ENCODE data around the gene ZNF880.
"Not testable (repeated sequence)": the region's sequence is repeated elsewhere in the genome, so short reads cannot be mapped to it uniquely, and the experiment has no call there.

Gene ZNF880
- 7.9 reads per million, percentile 27 among the genes with 10 or more reads in this experiment for total RNA-seq

DNA sequence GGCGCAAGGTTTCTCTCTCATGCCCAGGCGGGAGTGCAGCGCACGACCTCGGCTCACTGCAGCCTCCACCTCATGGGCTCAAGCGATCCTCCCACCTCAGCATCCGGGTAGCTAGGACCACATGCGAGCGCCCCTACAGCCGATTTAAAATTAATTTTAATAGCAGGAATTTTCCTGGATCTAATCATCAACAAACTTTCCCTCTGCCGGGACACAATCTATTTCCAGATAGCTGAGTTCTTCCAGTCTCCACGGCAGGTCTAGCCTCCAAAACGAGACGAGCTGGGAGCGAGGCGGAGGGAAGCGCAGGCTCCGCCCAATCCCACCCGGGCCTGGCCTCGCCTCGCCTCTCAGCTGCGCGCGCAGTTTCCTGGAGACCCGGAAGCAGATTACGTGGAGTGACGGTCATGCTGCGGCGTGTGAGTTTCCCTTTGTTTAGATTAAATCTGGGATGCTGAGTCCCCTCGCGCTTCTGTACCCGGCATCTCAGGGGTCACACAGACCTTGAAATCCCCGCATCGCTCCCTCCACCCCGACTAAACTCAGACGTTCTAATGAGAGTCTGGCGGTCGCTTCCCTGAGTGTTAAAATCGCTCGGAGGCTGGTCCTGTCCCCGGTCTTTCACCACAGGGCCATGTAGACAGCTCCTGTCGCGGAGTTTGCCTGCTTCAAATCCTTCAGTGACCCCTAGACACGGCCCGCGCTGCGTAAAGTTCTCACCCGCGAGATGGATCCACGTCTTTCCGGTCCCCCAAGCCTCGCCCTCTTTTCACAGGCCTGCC is at the start of gene ZNF880:
TSS of gene ZNF880 (plus strand) at position 365 of the 782 bp plus-strand sequence. CDS start at position 408, 43 bp downstream.
- DNase-seq = peak; percentile 82

DNA sequence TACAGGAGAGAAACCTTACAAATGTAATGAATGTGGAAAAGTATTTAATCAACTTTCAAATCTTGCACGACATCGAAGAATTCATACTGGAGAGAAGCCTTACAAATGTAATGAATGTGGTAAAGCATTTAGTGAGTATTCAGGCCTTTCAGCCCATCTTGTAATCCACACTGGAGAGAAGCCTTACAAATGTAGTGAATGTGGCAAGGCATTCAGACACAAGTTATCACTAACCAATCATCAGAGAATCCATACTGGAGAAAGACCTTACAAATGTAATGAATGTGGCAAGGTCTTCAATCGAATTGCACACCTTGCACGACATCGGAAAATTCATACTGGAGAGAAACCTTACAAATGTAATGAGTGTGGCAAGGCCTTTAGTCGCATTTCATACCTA is 47.3 kb upstream of the ZNF880 start:
- DNase-seq = no peak

DNA sequence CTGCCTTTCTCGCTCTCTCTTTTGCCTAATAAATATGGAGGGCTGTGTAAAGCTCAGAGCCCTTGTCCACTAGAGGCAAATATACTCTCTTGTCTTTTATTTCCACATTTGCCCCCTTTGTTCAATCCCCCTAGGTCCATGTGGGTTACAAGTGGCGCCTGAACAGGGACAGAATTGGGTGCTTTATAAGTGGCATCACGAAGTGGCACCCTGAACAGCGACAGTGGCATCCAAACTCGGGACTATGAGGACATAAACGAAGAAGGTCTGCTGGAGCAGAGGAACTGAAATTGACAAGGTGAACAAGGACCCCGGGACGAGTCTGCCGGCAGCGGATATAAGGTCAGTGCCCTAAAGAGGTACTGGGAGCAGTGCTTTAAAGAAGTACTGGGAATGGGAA is 38.0 kb upstream of the ZNF880 start:
- no peak for DNase-seq

DNA sequence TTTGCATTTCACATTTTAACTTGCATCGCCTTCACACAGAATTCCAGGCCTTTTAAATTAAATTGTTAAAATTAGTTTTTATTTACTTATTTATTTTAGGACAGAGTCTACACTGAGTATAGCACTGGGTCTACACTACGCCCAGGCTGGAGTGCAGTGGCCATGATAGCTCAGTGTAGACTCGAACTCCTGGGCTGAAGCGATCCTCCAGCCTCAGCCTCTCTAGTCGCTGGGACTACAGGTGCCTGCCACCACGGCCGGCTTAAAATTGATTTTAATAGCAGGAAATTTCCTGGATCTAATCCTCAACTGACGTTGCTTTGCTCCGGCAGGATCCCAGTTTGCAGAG is 34.0 kb upstream of the ZNF880 start:
- no peak for DNase-seq

DNA sequence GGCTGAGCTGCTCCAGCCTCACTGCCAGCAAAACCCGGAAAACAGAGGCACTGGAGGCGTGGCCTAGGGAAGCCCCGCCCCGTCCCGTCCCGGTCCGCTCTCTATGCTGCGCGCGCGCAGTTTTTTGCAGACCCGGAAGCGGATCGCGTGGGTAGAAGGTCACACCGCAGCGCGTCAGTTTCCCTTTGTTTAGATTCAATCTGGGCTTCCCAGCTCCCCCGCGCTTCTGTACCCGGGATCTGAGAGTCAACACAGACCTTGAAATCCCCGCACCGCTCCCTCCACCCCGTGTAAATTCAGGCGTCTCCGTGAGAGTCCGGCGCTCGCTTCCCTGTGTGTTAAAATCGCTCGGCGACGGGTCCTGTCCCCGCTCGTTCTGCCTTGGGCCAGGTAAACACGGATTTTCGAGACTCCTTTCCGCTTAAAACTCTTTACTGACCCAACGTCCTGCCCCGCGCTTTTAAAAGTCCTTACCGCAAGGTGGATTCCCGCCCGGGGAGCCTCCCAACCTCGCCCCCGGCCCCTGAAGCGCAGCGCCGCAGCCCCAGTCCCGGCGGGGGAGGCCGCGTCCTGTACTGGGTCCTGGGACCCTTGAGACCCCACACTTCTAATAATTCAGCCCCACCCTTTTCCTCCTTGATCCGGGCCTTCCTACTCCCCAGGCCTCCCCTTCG is 33.5 kb upstream of the ZNF880 start, which contains the start of gene ZNF610:
TSS of gene ZNF610 (plus strand) at position 127 of the 674 bp plus-strand sequence. CDS start 12,930 bp downstream, outside the sequence.
- DNase-seq = peak; percentile 68

DNA sequence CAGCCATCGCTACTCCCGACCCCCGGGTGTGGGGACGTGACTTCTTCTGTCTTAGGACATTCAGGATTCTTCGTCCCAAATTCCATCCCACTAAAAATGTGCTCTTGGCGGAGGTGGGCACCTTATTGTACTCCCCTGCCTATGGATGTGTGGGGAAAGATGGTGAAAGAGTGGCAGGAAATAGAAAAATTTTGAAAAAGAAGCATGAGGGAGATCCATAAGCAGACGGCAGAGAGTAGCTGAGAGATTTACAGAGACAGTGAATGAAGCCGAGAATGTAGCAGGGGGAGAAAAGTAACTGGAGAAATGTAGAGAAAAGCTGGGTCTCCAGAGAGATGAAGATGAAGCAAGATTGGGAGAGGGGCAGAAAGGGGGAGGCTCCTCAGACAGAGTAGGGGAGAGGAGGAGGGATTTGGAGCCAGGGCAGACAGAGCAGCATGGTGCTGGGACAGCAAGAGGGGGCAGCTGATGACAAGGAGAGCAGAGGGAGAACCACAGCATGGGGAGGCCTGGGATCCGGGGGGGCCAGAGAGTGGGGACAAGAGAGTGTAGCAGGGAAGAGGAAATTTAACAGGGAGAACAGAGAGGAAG is 32.8 kb upstream of the ZNF880 start:
- DNase-seq = no peak

DNA sequence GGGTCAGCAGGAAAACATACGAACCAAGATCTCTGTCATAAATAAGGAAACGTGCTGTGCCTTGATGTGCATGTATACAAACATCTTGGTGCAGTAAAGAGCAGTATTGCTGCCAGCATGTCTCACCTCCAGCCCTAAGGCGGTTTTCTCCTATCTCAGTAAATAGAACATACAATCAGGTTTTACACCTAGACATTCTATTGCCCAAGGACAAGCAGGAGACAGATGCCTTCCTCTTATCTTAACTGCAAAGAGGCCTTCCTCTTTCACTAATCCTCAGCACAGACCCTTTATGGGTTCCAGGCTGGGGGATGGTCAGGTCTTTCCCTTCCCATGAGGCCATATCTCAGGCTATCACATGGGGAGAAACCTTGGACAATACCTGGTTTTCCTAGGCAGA is 30.7 kb upstream of the ZNF880 start:
- DNase-seq = not testable (repeated sequence)

DNA sequence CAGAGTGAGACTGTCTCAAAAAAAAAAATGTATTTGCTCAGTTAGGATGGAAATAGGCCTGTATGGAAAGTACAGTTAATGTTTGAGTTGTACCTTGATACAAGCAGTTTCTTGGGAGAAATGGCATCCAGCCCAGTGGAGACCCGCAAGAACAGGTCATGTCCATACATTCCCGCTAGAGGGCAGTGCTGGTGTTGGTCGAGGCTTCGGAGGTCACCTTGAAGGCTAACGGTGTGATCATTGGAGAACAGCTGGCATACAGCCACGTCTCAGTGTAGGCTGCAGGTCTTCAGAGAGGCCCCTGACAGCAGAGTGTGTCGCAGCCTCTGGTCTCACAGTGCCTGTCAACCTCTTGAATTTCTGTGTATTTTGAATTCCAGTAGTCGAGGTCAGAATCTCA is 26.2 kb upstream of the ZNF880 start:
- DNase-seq = peak; percentile 34

DNA sequence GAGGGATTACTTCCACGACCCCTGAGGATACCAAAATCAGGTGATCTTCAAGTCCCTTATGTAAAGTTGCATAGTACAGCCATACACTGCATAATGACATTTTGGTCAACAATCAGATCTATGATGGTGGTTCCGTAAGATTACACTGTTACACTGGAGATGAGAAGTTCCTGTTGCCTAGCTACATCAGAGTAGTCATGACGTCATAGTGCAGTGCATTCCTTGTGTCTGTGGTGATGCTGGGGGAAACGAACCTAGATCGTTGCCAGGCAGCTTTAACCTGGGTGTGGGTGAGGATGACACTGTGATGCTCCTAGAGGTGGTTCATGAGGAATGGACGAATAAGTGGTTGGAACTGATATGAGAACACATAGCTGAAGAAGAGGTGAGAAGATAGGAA is 24.6 kb upstream of the ZNF880 start:
- DNase-seq = no peak

DNA sequence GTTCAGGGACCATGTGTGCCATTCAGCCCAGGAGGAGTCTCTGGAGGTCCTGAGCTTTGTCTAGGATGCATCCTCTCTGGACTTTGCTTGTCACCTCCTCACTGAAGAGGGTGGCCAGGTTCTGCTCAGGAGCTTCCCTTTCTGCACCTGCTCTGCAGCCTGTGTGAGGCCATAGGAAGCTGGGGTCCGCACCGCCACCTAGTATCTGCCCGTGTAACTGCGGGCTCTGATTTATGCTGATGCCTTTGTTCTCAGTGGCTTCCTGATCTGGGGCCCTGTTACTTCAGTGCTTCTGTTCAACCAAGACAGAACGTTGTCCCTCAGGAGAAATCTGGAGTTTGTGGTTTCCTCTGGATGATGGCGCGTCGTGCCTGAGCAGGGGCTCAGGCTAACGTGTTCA is 18.2 kb upstream of the ZNF880 start:
- no peak for DNase-seq

DNA sequence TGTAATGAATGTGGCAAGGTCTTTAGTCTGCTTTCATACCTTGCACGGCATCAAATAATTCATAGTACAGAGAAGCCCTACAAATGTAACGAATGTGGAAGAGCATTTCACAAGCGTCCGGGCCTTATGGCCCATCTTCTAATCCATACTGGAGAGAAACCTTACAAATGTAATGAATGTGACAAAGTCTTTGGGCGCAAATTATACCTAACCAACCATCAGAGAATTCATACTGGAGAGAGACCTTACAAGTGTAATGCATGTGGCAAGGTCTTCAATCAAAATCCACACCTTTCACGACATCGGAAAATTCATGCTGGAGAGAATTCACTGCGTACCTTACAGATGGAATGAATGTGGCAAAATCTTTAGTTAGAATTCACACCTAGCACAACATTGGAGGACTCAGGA is 3.3 kb upstream of the ZNF880 start:
- DNase-seq = no peak

DNA sequence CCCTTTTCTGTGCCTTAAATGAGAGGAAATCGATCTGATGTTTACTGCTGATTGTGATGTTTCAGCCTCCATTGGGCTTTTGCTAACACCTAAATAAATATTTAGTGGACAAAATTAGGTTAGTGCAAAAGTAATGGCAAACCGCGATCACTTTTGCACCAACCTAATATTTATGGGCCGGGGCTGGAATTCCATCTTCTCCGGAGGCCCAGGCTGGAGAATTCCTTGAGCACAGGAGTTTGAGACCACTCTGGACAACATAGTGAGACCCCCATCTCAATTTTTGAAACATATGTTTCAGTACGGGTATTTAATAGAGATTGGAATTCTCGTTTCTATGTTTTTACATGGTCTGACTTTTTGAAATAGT is 603 bp downstream of the ZNF880 start:
- no peak for DNase-seq

DNA sequence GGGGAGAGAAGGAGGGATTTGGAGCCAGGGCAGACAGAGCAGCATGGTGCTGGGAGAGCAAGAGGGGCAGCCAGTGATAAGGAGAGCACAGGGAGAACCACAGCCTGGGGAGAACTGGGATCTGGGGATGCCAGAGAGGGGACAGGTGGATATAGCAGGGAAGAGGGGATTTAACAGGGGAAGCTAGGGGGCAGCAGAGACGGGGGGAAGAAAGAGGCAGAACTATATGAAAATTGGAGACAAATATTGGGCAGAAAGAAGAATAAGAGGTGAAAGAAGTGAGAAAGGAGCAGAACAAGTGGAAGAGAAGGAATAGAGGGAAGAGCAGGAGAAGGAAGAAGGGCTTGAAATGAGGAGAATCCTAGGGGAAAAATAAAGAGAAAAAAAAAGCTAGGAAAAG is 21.4 kb downstream of the ZNF880 start:
- no peak for DNase-seq

DNA sequence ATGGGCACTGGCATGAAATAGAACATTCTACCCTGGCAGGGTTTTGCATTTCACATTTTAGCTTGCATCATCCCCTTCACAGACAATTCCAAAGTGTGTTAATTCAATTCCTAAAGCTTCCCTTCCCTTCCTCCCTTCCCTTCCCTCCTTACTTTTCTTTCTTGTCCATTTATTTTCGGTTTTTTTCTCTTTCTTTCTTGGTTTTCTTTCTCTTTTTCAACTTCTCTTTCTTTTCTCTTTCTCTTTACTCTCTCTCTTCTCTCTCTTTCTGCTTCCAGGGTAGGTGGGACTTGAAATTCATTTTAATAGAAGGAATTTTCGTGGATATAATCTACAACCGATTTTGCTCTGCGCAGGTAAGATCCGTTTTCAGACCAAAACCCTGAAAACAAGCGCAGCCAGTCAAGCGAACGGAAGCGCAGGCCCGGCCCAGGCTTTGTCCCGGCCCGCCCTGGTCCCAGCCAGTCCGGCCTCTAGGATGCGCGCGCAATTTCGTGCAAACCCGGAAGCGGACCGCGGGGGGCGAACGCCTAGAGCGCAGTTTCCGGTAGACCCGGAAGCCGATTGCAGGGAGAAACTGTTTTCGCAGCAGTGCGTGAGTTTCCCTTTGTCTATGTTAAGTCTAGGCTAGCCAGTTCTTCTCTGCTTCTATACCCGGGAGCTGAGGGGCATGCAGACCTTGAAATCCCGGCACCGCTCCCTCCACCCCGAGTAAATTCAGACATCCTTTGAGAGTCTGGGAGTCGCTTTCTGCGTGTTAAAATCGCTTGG is 27.8 kb downstream of the ZNF880 start, which contains the start of gene ZNF528:
TSS of gene ZNF528 (plus strand) at position 540 of the 771 bp plus-strand sequence. CDS start 4,165 bp downstream, outside the sequence.
- DNase-seq = peak; percentile 87

DNA sequence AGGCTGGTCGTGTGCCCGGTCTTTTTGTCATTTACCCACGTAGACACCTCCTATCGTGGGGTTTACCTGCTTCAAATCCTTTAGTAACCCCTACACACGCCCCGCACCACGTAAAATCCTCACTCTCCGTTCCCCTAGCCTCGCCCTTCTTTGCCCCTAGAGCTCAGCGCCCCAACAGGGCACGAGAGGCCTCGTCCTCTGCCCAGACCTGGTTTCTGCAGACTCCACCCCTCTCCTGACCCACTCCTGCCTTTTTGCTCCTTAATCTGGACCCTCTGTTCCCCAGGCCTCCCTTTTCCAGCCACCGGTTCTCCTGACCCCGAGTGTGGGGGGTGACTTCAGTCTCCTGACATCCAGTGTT is 28.3 kb downstream of the ZNF880 start:
- no peak for DNase-seq

DNA sequence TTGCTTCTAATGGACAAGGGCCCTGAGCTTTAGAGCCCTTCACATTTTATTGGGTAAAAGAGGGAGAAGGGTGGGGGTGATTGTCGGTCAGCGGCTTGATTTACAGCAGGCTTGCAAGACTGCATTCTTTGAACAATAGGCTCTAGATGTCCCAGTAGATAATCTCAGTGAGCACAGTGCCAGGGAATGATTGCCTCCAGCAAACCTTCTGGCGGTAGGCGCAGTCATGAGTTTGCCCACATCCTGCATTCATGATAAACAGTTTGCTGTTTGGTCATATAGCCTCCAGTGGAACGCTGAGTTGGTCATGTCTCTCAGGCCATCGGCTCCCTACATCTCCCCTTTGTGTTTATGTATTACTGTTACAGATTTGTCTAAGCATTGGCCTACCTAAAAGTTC is 40.6 kb downstream of the ZNF880 start:
- no peak for DNase-seq

DNA sequence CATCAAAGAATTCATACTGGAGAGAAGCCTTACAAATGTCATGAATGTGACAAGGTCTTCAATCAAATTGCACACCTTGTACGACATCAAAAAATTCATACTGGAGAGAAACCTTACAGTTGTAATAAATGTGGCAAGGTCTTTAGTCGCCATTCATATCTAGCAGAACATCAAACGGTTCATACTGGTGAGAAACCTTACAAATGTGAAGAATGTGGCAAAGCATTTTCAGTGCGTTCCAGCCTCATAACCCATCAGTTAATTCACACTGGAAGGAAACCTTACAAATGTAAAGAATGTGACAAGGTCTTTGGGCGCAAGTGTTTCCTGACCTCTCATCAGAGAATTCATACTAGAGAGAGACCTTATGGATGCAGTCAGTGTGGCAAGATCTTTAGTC is 46.0 kb downstream of the ZNF880 start:
- DNase-seq = no peak

DNA sequence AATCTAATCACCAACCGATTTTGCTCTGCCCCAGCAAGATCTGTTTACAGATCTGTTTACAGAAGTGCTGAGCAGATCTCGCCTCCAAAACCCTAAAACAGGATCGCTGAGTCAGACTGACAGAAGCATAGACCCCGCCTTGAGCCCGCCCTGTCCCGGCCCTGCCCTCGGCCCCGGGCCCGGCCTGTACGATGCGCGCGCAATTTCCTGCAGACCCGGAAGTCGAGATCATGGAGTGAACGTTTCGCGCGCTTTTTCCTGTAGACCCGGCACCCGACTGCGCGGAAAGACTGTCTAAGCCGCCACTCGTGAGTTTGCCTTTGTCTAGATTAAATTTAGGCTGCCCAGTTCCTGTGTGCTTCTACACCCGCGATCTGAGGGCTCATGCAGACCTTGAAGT is 59.2 kb downstream of the ZNF880 start, which contains the start of gene ZNF534:
TSS of gene ZNF534 (plus strand) at position 212 of the 400 bp plus-strand sequence. CDS start 2,327 bp downstream, outside the sequence.
- DNase-seq = no peak
